ENCODE measurements around the gene HABP4.
"Not testable (repeated sequence)": the region's sequence is repeated elsewhere in the genome, so short reads cannot be mapped to it uniquely, and the experiment has no call there.

HABP4 gene

DNA sequence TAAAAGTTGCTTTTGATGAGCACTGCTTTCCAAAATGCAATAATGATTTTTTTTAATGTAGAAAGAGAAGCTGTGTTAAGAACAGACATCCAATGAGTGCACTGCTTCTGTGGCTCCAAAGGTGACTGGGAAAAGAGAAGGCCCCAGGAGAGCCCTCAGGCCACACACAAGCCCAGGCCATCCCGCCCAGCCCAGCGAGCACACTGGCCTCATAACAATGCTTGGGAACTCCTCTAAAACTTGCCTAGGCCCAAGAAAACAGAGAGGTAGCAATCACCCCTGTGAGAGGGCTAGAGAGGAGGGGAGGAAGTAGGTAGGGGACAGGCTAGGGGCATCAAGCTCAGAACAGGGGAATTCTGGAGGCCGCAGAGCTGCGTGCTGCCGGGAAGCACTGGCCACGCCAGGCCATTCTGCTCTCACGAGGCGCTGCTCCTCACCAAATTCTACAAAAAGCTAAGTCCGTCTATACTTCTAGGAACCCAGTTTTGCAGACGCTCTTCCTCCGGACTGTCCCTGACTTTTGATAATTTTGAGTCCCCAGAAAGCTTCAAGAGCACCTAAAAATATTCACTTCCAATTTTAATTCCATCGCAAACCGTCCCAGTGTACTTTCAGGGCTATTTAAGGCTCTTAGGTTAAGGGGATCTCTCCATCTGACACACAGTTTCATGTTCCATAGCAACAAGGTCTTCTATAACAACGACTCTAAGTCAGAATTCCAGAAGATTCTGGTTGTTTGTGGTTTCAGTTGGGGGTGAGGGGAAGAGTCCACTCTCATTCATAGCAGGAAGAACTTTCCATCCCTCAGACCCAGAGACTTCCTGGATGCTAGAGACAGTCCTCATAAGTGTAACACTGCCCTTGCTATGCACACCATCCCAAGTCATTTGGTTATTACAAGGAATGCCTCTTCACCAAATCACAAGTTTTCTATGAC, 51.0 kb downstream of the HABP4 start:
- DNase-seq: no peak

DNA sequence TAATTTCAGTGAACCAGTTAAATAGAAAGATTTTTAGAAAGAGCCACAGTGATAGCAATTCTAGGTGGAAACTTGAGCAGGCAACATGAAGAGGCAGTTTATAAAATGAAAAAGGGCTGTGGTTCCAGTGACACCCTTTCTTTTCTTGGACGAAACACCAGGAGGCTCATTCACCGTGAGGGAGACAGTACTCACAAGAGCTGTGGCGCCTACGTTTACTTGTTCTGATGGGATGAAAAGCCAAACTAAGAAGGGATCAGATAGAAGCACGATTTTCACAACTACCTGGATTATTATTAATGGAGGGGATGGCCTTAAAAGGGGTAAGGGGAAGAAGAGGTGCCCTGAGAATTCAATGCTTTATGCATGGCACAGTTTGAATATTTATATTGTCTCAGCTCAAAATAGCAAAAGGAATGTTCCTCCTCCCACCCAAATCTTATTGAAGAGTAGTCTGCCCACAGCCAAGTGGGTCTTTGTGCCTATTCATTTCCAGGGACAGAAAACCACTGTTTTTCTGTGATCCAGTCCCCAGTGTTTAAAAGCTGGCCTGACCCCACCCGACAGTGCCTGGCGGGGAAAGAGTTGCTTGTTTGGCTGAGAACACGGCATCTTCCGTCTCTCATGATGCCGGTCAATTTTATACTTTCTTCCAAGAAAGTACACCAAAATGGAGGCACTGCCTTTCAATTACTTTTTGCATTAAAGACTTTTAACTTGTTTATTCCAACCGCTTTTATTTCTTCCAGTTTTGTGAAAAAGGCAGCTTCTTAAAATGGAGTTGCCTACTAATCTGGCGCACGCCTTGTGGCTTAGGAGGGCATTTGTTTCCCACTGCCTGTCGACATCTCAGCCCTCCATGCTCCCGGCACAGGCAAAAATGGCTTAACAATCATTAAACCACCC, 51.9 kb downstream of the HABP4 start:
- DNase-seq: no peak

GRCh38 chr9:96502539-96503373, 52.8 kb downstream of the HABP4 start:
- DNase-seq: no peak

DNA sequence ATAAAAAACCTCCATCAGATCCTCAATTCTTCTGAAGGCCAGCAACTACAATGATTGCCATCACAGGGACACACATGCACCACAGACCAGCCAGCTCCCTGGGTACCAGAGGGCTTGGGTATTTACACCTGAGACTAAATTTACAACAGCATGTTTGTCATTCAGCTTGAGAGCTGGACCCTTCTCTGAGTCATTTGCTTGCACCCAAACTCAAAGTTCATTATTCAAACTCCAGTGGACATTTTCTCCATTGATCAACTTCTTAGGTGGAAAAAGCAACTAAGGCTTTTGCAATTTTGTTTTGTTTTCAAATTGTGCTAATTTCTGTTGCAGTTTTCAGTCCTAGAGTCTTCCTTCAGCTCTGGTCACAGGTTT, 53.4 kb downstream of the HABP4 start:
- DNase-seq: not testable (repeated sequence)

DNA sequence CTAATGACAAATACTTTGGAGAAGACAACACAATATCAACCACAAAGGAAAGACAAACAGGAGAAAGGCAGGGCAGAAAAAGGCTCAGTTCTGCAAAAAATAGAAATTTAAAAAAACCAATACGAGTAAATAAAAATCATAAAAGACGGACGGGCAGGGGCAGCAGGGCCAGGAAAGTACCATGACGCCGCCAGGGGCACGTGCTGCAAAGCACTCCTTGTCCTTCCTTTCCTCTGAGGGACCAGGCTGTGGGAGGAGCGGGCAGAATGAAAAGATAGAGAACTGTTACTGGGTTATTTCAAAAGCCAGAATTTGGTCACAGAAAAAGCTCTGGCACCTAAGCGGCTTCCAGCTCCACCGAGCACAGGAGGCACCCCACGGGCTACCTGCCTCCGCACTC, 53.9 kb downstream of the HABP4 start:
- DNase-seq: no peak

- DNase-seq: no peak
These were observed 55.5 kb downstream of the HABP4 start for GRCh38 chr9:96505316-96505991.

- DNase-seq: no peak
These were observed 58.4 kb downstream of the HABP4 start for GRCh38 chr9:96508227-96508940.

DNA sequence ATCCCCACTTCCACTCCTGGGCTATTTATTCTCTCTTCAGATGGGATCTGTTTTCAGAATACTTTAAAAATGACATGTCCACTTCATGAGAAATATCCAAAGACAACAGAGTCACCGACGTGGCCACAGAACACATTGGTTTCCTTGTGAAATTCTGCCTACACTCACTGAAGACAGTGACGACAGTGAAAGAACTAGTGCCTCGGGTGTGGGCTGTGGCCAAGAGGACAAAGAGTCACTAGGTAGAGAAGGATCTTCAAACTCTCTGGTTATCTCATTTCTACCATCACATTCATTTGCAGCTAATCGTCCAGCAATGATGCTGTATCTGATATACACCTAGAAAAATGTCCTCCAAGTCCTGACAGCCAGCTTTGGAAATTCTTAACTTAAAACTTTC, 59.1 kb downstream of the HABP4 start:
- DNase-seq: no peak

- no peak for DNase-seq
These were observed 59.9 kb downstream of the HABP4 start for GRCh38 chr9:96509848-96510247.

DNA sequence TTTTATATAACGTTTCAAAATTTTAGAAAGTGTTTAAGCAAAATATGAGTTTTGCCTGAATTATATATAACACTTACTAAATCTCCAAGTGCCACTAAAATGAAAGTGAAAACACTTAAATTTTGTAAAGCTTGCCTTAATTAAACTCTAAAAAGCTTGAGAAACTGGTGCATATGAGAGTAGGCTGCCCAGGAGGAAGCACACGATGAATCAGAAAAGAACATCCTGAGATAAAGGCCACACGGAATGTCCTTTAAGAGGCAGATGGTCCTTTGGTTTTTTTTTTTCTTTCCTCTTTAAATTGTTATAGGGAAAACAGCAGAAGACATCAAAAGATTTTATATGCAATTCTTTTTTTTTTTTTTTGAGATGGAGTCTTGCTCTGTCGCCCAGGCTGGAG, 60.3 kb downstream of the HABP4 start:
- DNase-seq: no peak

GRCh38 chr9:96512240-96512639, 62.3 kb downstream of the HABP4 start:
- no peak for DNase-seq

DNA sequence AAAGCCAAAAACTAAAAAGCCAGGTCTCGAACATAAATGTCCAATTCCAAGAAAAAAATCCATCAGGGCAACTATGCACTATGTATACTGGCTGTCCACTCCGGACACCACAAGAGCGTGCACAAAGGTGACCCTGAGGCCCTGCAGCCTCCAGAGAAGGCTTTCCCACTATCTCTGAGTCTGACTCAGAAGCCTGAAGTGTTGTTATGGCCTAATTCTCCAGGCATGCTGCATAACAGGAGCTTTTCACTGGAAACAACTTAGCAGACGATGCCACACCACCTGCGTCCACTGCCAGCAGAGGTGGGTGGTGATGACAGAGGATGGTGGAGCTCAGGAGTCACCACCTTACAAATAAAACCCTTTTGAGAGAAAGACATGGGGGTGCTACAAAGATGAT, 63.7 kb downstream of the HABP4 start:
- DNase-seq: no peak

DNA sequence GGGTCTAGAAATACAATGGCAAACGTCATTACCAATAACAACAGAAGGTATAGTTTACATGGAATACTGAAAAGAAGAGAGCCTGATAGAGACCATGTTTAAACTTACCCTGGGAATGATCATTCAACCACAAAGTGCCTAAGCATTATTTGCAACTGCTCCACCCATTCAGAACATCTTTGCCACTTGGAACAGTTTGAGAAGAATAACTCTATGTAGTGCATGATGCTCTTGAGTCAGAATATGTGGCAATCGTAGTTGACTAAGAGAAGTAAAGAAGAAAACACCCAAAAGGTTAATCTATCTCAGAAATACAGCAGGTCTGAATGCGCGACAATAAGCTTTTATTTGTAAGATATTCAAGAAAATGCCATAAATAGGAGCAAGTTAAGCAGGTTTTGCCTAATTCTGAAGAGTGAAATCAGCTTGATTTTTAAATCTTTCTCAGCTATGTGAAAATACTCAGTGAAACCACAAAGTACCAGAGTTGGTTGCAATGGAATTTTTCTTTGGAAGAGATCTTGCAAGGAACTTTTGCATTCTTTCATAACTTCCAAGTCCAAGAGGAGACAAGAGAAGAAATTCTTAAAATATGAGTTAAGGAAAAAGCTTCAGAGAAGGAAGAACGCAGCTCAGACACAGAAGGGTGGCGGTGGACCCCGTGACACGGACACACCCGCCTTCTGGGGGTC, 64.3 kb downstream of the HABP4 start:
- DNase-seq: no peak

DNA sequence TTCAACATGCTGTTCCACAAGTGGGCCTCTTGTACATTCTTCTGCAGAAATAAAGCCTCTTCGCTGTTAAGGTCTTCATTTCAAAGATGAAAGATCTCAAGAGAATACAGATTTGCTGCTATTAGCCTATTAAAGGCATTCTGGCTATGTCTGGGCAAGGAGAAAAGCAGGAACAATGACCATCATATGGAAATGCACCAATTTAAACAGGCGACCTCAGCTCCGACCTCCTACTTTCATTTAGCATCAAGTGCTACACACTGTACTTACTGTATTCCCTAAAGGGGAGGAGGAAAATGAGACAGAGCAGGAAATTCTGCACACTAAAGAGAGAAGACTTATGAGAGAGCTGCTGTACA, 64.8 kb downstream of the HABP4 start:
- no peak for DNase-seq

DNA sequence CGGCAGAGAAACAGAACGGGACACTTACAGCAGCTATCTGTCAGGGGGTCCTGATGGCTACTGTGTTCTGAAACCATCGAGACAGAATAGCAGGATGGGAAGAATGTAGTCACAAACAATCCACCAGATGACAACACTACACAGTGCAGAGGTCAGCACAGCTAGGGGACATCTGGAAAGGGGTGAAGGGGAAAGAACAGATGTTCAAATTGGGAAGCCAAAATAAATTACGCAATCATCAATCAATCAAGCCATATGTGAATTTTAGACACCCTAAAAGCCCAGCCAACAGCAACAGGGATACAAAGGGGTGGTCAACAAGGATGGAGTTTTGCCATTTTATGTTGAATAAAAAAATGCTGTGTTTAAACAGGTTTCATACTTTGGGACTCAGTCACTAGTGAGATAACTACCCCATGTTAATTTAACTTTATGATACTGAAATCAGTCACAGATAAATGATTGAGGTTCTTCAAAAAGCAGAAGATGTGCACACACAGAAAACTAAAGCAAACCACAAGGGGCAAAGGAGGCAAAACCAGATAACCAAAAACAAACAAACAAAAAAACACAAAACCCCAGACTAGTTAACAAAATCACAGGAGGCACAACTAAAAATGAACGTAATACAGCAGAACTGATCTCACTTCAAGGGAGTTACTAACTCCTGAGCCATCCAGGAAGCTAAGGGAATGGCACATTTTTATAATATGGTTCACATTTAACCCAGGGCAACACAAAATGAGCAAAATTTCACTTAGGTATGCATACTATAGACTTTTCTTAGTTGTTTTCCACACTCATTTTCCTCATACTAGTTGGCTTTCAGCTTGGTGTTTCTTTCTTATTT, 65.9 kb downstream of the HABP4 start:
- no peak for DNase-seq

DNA sequence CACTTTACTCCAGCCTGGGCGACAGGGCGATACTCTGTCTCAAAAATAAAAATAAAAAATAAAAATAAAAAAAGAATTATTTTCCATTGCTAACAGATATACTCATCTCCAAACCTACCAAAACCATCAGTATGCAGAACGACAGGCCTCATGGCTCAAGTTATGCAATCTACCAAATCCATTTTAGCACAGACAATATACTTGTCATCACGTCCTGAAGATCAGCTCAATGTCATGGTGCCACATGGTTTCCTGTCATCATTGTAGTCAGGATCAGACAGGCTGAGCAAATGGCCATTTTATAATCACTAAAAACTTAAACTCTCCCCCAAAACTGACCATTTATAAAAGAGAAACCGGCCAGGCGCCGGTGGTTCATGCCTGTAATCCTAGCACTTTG, 69.1 kb downstream of the HABP4 start:
- no peak for DNase-seq

DNA sequence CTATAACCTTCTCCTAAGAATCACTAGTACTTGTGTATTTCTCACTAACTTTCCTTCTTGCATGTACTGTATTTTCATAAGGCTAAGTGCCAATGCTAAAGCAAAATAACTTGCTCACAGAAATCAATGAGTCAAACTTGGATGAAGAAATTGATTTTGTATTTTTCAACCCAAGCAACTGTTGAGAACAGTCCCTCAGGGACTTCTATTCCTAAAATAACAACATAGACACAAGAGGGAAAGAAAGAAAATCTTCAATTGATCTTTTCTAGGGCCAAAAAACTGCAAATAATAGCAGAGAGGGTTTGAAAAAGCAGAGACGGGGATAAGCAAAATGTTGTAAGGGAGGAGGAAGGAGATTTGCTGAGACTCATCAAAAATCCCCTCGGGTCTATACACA, 69.8 kb downstream of the HABP4 start:
- no peak for DNase-seq

- DNase-seq: no peak
These were observed 72.4 kb downstream of the HABP4 start for GRCh38 chr9:96522366-96522765.

- no peak for DNase-seq
These were observed 73.4 kb downstream of the HABP4 start for GRCh38 chr9:96523374-96523773.

GRCh38 chr9:96524045-96524444, 74.1 kb downstream of the HABP4 start:
- no peak for DNase-seq
